MCF 10A (cell line): ENCODE measurements around the gene PAPOLG. TPM values are rescaled to one million over a fixed set of nuclear protein-coding genes. Genes with fewer than 3 reads are reported as not detected.

Experiments used
- BruUV-seq: library from RNA; stranded (reverse); fragments of 400-500 nt; replicated peaks from 2 replicates; lab custom pipeline; 2021; lab: Mats Ljungman, UMichigan
- CTCF ChIA-PET: fragments of 300-600 bp; sonication (Branson Sonifier 250); formaldehyde crosslinking; extraction: SDS; loops from one replicate; lab custom pipeline; 2021; ENCODE audit warnings: antibody characterized with exemption, inconsistent platforms; lab: Yijun Ruan, JAX
- POLR2A ChIA-PET: fragments of 300-600, 350-650 bp; sonication (Branson Sonifier 250); formaldehyde crosslinking; extraction: SDS; loops from one replicate; lab custom pipeline; 2020; ENCODE audit warnings: antibody characterized with exemption, inconsistent platforms; lab: Yijun Ruan, JAX
- DNase-seq: peaks from one replicate; pipeline ENCODE4 v3.0.0-alpha.2; 2018; ENCODE audit not compliant: unreplicated experiment
- H3K27ac Mint-ChIP-seq: one replicate; pipeline ENCODE4 v1.8.0; 2022; ENCODE audit warnings: mild to moderate bottlenecking, low read depth, mixed read lengths; ENCODE audit not compliant: unreplicated experiment
- H3K27me3 Mint-ChIP-seq: one replicate; pipeline ENCODE4 v1.8.0; 2022; ENCODE audit warnings: mixed read lengths; ENCODE audit not compliant: insufficient read depth, unreplicated experiment
- H3K36me3 Mint-ChIP-seq: one replicate; pipeline ENCODE4 v1.8.0; 2022; ENCODE audit warnings: mild to moderate bottlenecking, moderate library complexity, mixed read lengths; ENCODE audit not compliant: insufficient read depth, unreplicated experiment
- H3K4me1 Mint-ChIP-seq: one replicate; pipeline ENCODE4 v1.8.0; 2022; ENCODE audit warnings: mixed read lengths; ENCODE audit not compliant: insufficient read depth, unreplicated experiment
- H3K4me3 Mint-ChIP-seq: one replicate; pipeline ENCODE4 v1.8.0; 2022; ENCODE audit warnings: mild to moderate bottlenecking, moderate library complexity, mixed read lengths; ENCODE audit not compliant: unreplicated experiment
- H3K9me3 Mint-ChIP-seq: one replicate; pipeline ENCODE4 v1.8.0; 2022; ENCODE audit warnings: mixed read lengths; ENCODE audit not compliant: unreplicated experiment
- intact Hi-C: fragments of 100-400 bp; cut with micrococcal nuclease; formaldehyde crosslinking; loops from 2 replicates; pipeline ENCODE4 v1.14.1; 2022
- total RNA-seq: library from RNA; stranded (reverse); gene quantifications from 2 replicates; pipeline ENCODE4 v1.2.3, GENCODE V29; 2022
- TF ChIP-seq, protein P1 (sequence below): fragments of 200-600 bp; IDR thresholded peaks from one replicate; pipeline ENCODE4 v1.8.0; 2022; ENCODE audit warnings: antibody characterized with exemption, mild to moderate bottlenecking; ENCODE audit not compliant: unreplicated experiment

PAPOLG gene
- total RNA-seq, 1 experiment from 2014 or later = 16.9 TPM

- no peak for DNase-seq
- H3K4me3 Mint-ChIP-seq = no peak overlapping the region
- intact Hi-C loops = no loop called here
- no TSS peak for BruUV-seq
- TF ChIP-seq, protein P1, sequence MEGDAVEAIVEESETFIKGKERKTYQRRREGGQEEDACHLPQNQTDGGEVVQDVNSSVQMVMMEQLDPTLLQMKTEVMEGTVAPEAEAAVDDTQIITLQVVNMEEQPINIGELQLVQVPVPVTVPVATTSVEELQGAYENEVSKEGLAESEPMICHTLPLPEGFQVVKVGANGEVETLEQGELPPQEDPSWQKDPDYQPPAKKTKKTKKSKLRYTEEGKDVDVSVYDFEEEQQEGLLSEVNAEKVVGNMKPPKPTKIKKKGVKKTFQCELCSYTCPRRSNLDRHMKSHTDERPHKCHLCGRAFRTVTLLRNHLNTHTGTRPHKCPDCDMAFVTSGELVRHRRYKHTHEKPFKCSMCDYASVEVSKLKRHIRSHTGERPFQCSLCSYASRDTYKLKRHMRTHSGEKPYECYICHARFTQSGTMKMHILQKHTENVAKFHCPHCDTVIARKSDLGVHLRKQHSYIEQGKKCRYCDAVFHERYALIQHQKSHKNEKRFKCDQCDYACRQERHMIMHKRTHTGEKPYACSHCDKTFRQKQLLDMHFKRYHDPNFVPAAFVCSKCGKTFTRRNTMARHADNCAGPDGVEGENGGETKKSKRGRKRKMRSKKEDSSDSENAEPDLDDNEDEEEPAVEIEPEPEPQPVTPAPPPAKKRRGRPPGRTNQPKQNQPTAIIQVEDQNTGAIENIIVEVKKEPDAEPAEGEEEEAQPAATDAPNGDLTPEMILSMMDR = no peak
- no peak overlapping the region for H3K27ac Mint-ChIP-seq
- no peaks in the 10 kb centered on the region for H3K9me3 Mint-ChIP-seq
- no peaks in the 10 kb centered on the region for H3K36me3 Mint-ChIP-seq
- ChIA-PET CTCF (interaction anchor here (0.6 kb wide), 1 partner anchor 1142 kb away, joined by 3 read pairs; no protein-coding TSS in a partner anchor), POLR2A (no interaction called here)
- peaks cover 5% of the 10 kb centered on the region for H3K4me1 Mint-ChIP-seq
- H3K27me3 Mint-ChIP-seq = peaks cover 23% of the 10 kb centered on the region
These were observed 75.9 kb downstream of the PAPOLG start for GRCh38 chr2:60831921-60832320.

DNA sequence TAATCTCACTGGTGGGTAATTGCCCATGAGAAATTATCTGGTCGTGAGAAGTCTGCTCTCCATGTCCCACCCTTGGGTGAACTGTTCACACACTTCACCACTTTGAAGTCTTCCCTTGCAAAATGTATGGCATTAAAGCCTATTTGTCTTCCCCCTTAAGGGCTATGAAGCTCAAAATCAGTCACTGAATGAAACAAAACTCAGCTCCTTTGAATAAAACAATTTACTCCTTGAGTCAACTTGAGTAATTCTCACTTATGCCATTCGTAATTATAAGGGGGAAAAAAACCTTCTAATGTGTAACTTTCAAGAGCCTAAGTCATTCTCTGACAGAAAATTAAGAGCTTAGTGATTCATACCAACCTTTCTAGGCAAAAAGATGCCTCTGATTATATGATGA is 76.6 kb downstream of the PAPOLG start:
- no peak overlapping the region for H3K4me3 Mint-ChIP-seq
- H3K9me3 Mint-ChIP-seq = no peaks in the 10 kb centered on the region
- TF ChIP-seq, protein P1 = no peak
- intact Hi-C loops = no loop called here
- no peak for DNase-seq
- POLR2A ChIA-PET = no interaction called here
- no peak overlapping the region for H3K27ac Mint-ChIP-seq
- H3K4me1 Mint-ChIP-seq = peaks cover 5% of the 10 kb centered on the region
- BruUV-seq = no TSS peak
- peaks cover 23% of the 10 kb centered on the region for H3K27me3 Mint-ChIP-seq
- no peaks in the 10 kb centered on the region for H3K36me3 Mint-ChIP-seq
- CTCF ChIA-PET = interaction anchor here (0.6 to 0.7 kb wide), 2 partner anchors 10 to 32 kb away, joined by 3 read pairs; no protein-coding TSS in a partner anchor

GRCh38 chr2:60834270-60834717 is 78.2 kb downstream of the PAPOLG start:
- Mint-ChIP-seq H3K4me3 (no peak overlapping the region), H3K9me3 (no peaks in the 10 kb centered on the region), H3K36me3 (no peaks in the 10 kb centered on the region), H3K27ac (no peak overlapping the region), H3K4me1 (peaks cover 5% of the 10 kb centered on the region), H3K27me3 (peaks cover 23% of the 10 kb centered on the region)
- intact Hi-C loops = no loop called here
- BruUV-seq = no TSS peak
- POLR2A ChIA-PET = interaction anchor here (0.5 to 0.6 kb wide), 2 partner anchors 8 to 9 kb away, joined by 3 read pairs; no protein-coding TSS in a partner anchor
- DNase-seq = no peak
- TF ChIP-seq, protein P1 = no peak
- CTCF ChIA-PET = interaction anchor here (1.4 kb wide), 1 partner anchor 10 kb away, joined by 7 read pairs; no protein-coding TSS in a partner anchor

DNA sequence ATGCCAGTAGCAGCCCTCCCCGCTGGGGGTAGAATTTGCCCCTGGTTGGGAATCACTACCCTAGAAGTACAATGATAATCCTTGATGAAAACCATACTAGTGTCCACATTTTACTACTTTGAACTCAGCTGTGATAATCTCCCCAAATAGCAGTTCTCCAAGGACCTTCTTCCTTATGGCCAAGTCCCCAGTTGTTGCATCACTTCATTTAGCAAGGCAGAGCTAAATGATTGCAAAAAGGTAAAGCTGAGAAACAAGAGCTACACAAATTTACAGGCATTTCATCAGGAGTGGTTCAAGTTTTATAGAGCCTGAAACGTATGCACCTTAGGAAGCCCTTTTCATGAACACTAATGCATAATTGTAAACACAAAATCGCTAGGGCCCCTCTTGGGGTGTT is 80.4 kb downstream of the PAPOLG start:
- H3K27me3 Mint-ChIP-seq = peaks cover 23% of the 10 kb centered on the region
- H3K4me3 Mint-ChIP-seq = no peak overlapping the region
- H3K4me1 Mint-ChIP-seq = no peaks in the 10 kb centered on the region
- TF ChIP-seq, protein P1 = no peak
- CTCF ChIA-PET = interaction anchor here (1.2 kb wide), 1 partner anchor 8 kb away, joined by 5 read pairs; no protein-coding TSS in a partner anchor
- H3K36me3 Mint-ChIP-seq = no peaks in the 10 kb centered on the region
- intact Hi-C loops = no loop called here
- POLR2A ChIA-PET = no interaction called here
- BruUV-seq = no TSS peak
- H3K9me3 Mint-ChIP-seq = no peaks in the 10 kb centered on the region
- DNase-seq = no peak
- no peak overlapping the region for H3K27ac Mint-ChIP-seq
